SH-SY5Y (cell line): ENCODE measurements around the gene SLC1A4.

Experiments used
- GATA2 ChIP-seq: IDR thresholded peaks from 2 replicates; pipeline ENCODE4 v1.6.1; 2011; ENCODE audit warnings: mild to moderate bottlenecking, low read depth, low read length
- GATA3 ChIP-seq: IDR thresholded peaks from 2 replicates; pipeline ENCODE4 v1.6.1; 2011; ENCODE audit warnings: low read depth, mild to moderate bottlenecking, low read length, moderate library complexity

DNA sequence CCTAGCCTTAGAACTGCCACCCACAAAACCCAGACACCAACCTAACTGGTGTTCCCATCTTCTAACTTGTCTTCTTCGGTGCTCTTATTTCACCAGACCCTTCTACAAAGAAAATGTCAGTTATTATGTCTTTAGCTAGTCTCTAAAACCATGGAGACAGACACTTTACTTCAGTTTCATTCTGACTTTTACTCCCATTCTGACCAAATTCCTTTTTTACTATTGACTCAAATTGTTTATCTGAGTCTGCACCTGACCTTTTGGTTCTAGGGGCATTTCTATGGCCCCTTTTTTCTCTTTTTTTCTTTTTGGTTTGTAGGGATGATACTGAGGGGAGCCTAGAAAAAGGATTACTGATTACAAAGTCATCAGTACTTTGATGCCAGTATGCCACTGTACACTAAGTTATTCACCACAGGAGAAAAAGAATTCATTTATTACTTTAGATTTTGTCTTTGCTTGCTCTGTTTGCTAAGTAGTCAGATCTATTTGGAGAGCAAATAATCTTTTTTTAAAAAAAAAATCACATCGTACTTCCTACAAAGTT is 6.8 kb upstream of the SLC1A4 start:
- TF ChIP-seq GATA3 (no peak), GATA2 (no peak)
